K562 (cell line): ENCODE data around the gene SMYD2. TPM values are rescaled to one million over a fixed set of nuclear protein-coding genes. Genes with fewer than 3 reads are reported as not detected.

Source experiments
- ATAC-seq: fragments of 200-7000 bp; cut with Tn5 transposase; 3 replicates; pipeline ENCODE4 v1.9.1; 2020; ENCODE audit warnings: moderate library complexity
- BruUV-seq: library from RNA; stranded (reverse); fragments of 400-500 nt; replicated peaks from 2 replicates; lab custom pipeline; 2021; lab: Mats Ljungman, UMichigan
- CTCF ChIA-PET: fragments of 300-600 bp; formaldehyde crosslinking; extraction: SDS; loops from one replicate; lab custom pipeline; 2021; ENCODE audit warnings: low intra/inter-chr PET ratio; lab: Yijun Ruan, JAX
- POLR2A ChIA-PET: fragments of 300-600, 350-650 bp; sonication (Branson Sonifier 250); formaldehyde crosslinking; extraction: SDS; loops from one replicate; lab custom pipeline; 2021; ENCODE audit warnings: antibody characterized with exemption, inconsistent platforms; lab: Yijun Ruan, JAX
- DNase-seq, 4 experiments: peaks; one replicate each; pipeline versions ENCODE4 v3.0.0 to v3.0.0-alpha.2; 2011 to 2018; ENCODE audit warnings: low spot score in 3 of 4, mixed read lengths in 3 of 4; ENCODE audit errors: extremely low read depth in 1 of 4
- FAIRE-seq: peaks from 2 replicates; lab custom pipeline; 2011; peaks lifted over from hg19 to GRCh38; lab: Jason Lieb, UNC
- H2AFZ ChIP-seq: 2 replicates; pipeline ENCODE4 v1.6.0; 2011; ENCODE audit warnings: low read depth, low read length, control low read depth, inconsistent platforms
- H3K27ac ChIP-seq: fragments of 200-600 bp; 3 replicates; pipeline ENCODE4 v1.8.0; 2011; ENCODE audit warnings: low read depth, mild to moderate bottlenecking, control low read depth, inconsistent platforms, low read length, moderate library complexity, mixed read lengths; ENCODE audit errors: extremely low read depth
- H3K27me3 ChIP-seq, 2 experiments: fragments of 300-600 bp in 1 of 2; 2 replicates in 1 of 2; 3 replicates in 1 of 2; pipeline versions ENCODE4 v1.6.0 to v1.8.0; 2011; ENCODE audit warnings: inconsistent platforms in 2 of 2, low read length in 2 of 2, mild to moderate bottlenecking in 1 of 2, mixed read lengths in 1 of 2, moderate library complexity in 1 of 2; ENCODE audit not compliant: control insufficient read depth in 2 of 2, insufficient read depth in 2 of 2
- H3K36me3 ChIP-seq: fragments of 300-600 bp; 3 replicates; pipeline ENCODE4 v1.8.0; 2011; ENCODE audit warnings: mild to moderate bottlenecking, low read length, inconsistent platforms; ENCODE audit not compliant: control insufficient read depth, insufficient read depth
- H3K4me1 ChIP-seq, 2 experiments: fragments of 200-600 bp in 1 of 2; replicated peaks in 1 of 2; 2 replicates in 1 of 2; 3 replicates in 1 of 2; pipeline versions ENCODE4 v1.5.1 to v1.8.0; 2011; ENCODE audit warnings: inconsistent platforms in 2 of 2, low read length in 2 of 2, mild to moderate bottlenecking in 1 of 2, mixed read lengths in 1 of 2, moderate library complexity in 1 of 2; ENCODE audit not compliant: control insufficient read depth in 2 of 2, insufficient read depth in 2 of 2
- H3K4me2 ChIP-seq: 2 replicates; pipeline ENCODE4 v1.6.1; 2011; ENCODE audit warnings: low read length, control low read depth, inconsistent platforms, mixed read lengths; ENCODE audit not compliant: insufficient read depth
- H3K4me3 ChIP-seq: fragments of 200-600 bp; sonication (generic), shearing (Covaris generic); 2 replicates; pipeline ENCODE4 v1.5.1; 2016; ENCODE audit warnings: control low read depth, inconsistent platforms
- H3K79me2 ChIP-seq: fragments of 200-600 bp; 3 replicates; pipeline ENCODE4 v1.8.0; 2011; ENCODE audit warnings: low read length, inconsistent platforms; ENCODE audit not compliant: control insufficient read depth, insufficient read depth
- H3K9ac ChIP-seq, 2 experiments: 2 replicates each; pipeline versions ENCODE4 v1.6.0 to v1.6.1; 2011; ENCODE audit warnings: low read depth in 2 of 2, low read length in 2 of 2, control low read depth in 1 of 2, inconsistent platforms in 1 of 2, mild to moderate bottlenecking in 1 of 2, mixed read lengths in 1 of 2; ENCODE audit not compliant: insufficient read depth in 1 of 2
- H3K9me1 ChIP-seq: one replicate; pipeline ENCODE4 v1.6.0; 2011; ENCODE audit warnings: inconsistent platforms, mild to moderate bottlenecking, low read length, moderate library complexity; ENCODE audit not compliant: control insufficient read depth, insufficient read depth
- H3K9me3 ChIP-seq: replicated peaks from 2 replicates; pipeline ENCODE4 v1.5.1; 2011; ENCODE audit warnings: low read depth, low read length, inconsistent platforms; ENCODE audit not compliant: control insufficient read depth, insufficient read depth
- H4K20me1 ChIP-seq: replicated peaks from 2 replicates; pipeline ENCODE4 v1.6.1; 2011; ENCODE audit warnings: low read length, inconsistent platforms, mixed read lengths; ENCODE audit not compliant: control insufficient read depth, insufficient read depth
- C11orf30 ChIP-seq: fragments of 450-650 bp; IDR thresholded peaks from 2 replicates; pipeline ENCODE4 v1.6.1; 2016; ENCODE audit warnings: low read depth, mild to moderate bottlenecking
- CBX3 ChIP-seq, 2 experiments: IDR thresholded peaks; 1 replicate in 1 of 2; 2 replicates in 1 of 2; pipeline ENCODE4 v1.6.1; 2012; ENCODE audit warnings: inconsistent platforms in 2 of 2, low read length in 2 of 2, borderline replicate concordance in 1 of 2, control low read depth in 1 of 2
- HDAC8 ChIP-seq: fragments of 450-650 bp; IDR thresholded peaks from 2 replicates; pipeline ENCODE4 v1.6.1; 2016; ENCODE audit warnings: mild to moderate bottlenecking, missing genetic modification characterization, moderate library complexity, missing compliant biosample characterization
- HINFP ChIP-seq: fragments of 450-650 bp; conservative IDR thresholded peaks from 2 replicates; pipeline ENCODE4 v1.6.1; 2016; ENCODE audit warnings: missing genetic modification characterization, low read depth, mild to moderate bottlenecking, control low read depth, missing compliant biosample characterization
- KAT8 ChIP-seq: fragments of 450-650 bp; IDR thresholded peaks from 2 replicates; pipeline ENCODE4 v1.6.1; 2016; ENCODE audit warnings: low read depth, mild to moderate bottlenecking
- SNAPC5 ChIP-seq: fragments of 250-450 bp; sonication (Bioruptor Pico); IDR thresholded peaks from 2 replicates; pipeline ENCODE4 v1.8.0; 2021; ENCODE audit warnings: moderate library complexity, mild to moderate bottlenecking, inconsistent platforms
- TEAD2 ChIP-seq: fragments of 450-650 bp; IDR thresholded peaks from 2 replicates; pipeline ENCODE4 v1.6.1; 2016; ENCODE audit warnings: missing genetic modification characterization, control low read depth, missing compliant biosample characterization
- ZEB2 ChIP-seq: fragments of 450-650 bp; IDR thresholded peaks from 2 replicates; pipeline ENCODE4 v1.6.1; 2016
- ZMIZ1 ChIP-seq, 2 experiments: fragments of 150-350 bp in 1 of 2; IDR thresholded peaks; 2 replicates each; pipeline ENCODE4 v1.6.1; 2012 to 2016; ENCODE audit warnings: low read depth in 2 of 2, low read length in 2 of 2, mild to moderate bottlenecking in 1 of 2, moderate library complexity in 1 of 2
- ZNF140 ChIP-seq: fragments of 250-450 bp; sonication (Bioruptor Pico); IDR thresholded peaks from 2 replicates; pipeline ENCODE4 v1.8.0; 2021; ENCODE audit warnings: moderate library complexity, mild to moderate bottlenecking, inconsistent platforms
- ZNF24 ChIP-seq: fragments of 450-650 bp; IDR thresholded peaks from 2 replicates; pipeline ENCODE4 v1.6.1; 2016
- ZNF316 ChIP-seq: fragments of 450-650 bp; IDR thresholded peaks from 2 replicates; pipeline ENCODE4 v1.6.1; 2016
- ZSCAN29 ChIP-seq: fragments of 450-650 bp; IDR thresholded peaks from 2 replicates; pipeline ENCODE4 v1.6.1; 2017
- WGBS: fragments of 100-300 bp; shearing (Covaris generic); methylation state at CpG from one replicate; pipeline ENCODE4 v1.1.6; 2016; ENCODE audit warnings: low coverage, mixed read lengths; ENCODE audit not compliant: insufficient coverage; ENCODE audit errors: missing lambda C conversion rate; 5-methylcytosine and 5-hydroxymethylcytosine counted together
- in situ Hi-C: fragments of 300-500 bp; cut with MboI; formaldehyde crosslinking; loops from 4 replicates; pipeline ENCODE4 v1.15.0; 2018; ENCODE audit warnings: inconsistent platforms, mixed read lengths
- intact Hi-C: fragments of 100-400 bp; cut with micrococcal nuclease; formaldehyde crosslinking; loops from 2 replicates; pipeline ENCODE4 v1.14.2; 2022
- polyA plus RNA-seq, 8 experiments: library from polyadenylated mRNA; depleted of rRNA in 4 of 8; stranded (reverse) in 5 of 8; unstranded in 3 of 8; fragments of >200 nt; fragmentation: Nextera tagmentation in 2 of 8; fragmentation: Illumina TruSeq in 1 of 8; extraction: Ambion mirVana in 2 of 8; extraction: Trizol in 1 of 8; gene quantifications; 2 replicates each; pipeline versions ENCODE4 v1.2.1 to v1.2.3, GENCODE V29; 2011 to 2014; ENCODE audit warnings: inconsistent platforms in 1 of 8, missing spikeins in 1 of 8
- total RNA-seq, 7 experiments: library from RNA; depleted of rRNA in 6 of 7; stranded (reverse); fragments of >200 nt in 6 of 7; fragmentation: Illumina TruSeq in 2 of 7; extraction: Trizol in 2 of 7; gene quantifications; 2 replicates each; pipeline versions ENCODE4 v1.2.1 to v1.2.3, GENCODE V29; 2011 to 2021; ENCODE audit warnings: low replicate concordance in 1 of 7
- TF ChIP-seq, protein P1 (sequence below): fragments of 250-450 bp; sonication (Bioruptor Pico); IDR thresholded peaks from 2 replicates; pipeline ENCODE4 v1.8.0; 2021; ENCODE audit warnings: borderline replicate concordance, mild to moderate bottlenecking, moderate library complexity; ENCODE audit not compliant: poor library complexity, severe bottlenecking

Gene SMYD2
- total and polyA plus RNA-seq, 9 of the 15 experiments (the other 6 are each of a cell fraction or from before 2014, with no cell fraction given) = 13.8 to 81.3 (median 39.9) TPM

GRCh38 chr1:214310777-214311690 is 30.1 kb downstream of the SMYD2 start:
- Histone ChIP-seq H3K27me3 (no peaks in the 10 kb centered on the region), H2AFZ (no peak overlapping the region), H3K36me3 (peaks cover 4% of the 10 kb centered on the region; the same call in 1 of the 3 replicates), H3K79me2 (no peaks in the 10 kb centered on the region), H3K9me1 (no peaks in the 10 kb centered on the region), H3K4me2 (no peak overlapping the region), H3K9ac (no peak overlapping the region), H3K4me3 (no peak overlapping the region), H3K4me1 (no peaks in the 10 kb centered on the region), H4K20me1 (0 out of 2 replicates have a peak, but pooled peaks cover 4% of the 10 kb centered on the region), H3K27ac (no peak overlapping the region), H3K9me3 (no peaks in the 10 kb centered on the region)
- POLR2A ChIA-PET = no interaction called here
- intact Hi-C loops (loop anchor here (2.0 kb wide), 1 partner anchor 18 kb away; no protein-coding TSS in a partner anchor), in situ Hi-C loops (no loop called here)
- no TSS peak for BruUV-seq
- no peak for DNase-seq
- CTCF ChIA-PET = interaction anchor here (0.6 kb wide), 1 partner anchor 387 kb away, joined by 4 read pairs; no protein-coding TSS in a partner anchor
- WGBS = 76% methylated on average over 11 of the region's 11 CpGs
- no peak for ATAC-seq
- FAIRE-seq = peak; percentile 55
- TF ChIP-seq ZMIZ1 (IDR thresholded peaks at IDR 0.05; ENCODE audit: low read depth in 2 of 2, low read length in 2 of 2) (no peak), ZSCAN29 (no peak), ZNF140 (CRISPR knock-in tag) (no peak), ZNF316 (peak; percentile 40; the same call in 1 of the 2 replicates), HINFP (no peak), ZEB2 (no peak), HDAC8 (tag) (no peak), KAT8 (no peak), CBX3 (IDR thresholded peaks at IDR 0.05; ENCODE audit: borderline replicate concordance in 1 of 2, low read length in 2 of 2) (no peak), C11orf30 (0 out of 2 replicates have a peak, but pooled peaks have one; percentile 20), TEAD2 (tag) (no peak), ZNF24 (peak; percentile 74; the same call in 1 of the 2 replicates), SNAPC5 (no peak)
- TF ChIP-seq, protein P1, sequence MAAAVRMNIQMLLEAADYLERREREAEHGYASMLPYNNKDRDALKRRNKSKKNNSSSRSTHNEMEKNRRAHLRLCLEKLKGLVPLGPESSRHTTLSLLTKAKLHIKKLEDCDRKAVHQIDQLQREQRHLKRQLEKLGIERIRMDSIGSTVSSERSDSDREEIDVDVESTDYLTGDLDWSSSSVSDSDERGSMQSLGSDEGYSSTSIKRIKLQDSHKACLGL (CRISPR knock-in tag) = no peak
